B cell (primary cell): ENCODE measurements around the gene IFT88. TPM values are rescaled to one million over a fixed set of nuclear protein-coding genes. Genes with fewer than 3 reads are reported as not detected.

Source experiments
- ATAC-seq: fragments of 200-7000 bp; cut with Tn5 transposase; one replicate; pipeline ENCODE4 v1.10.0; 2021; ENCODE audit warnings: low read depth, mild to moderate bottlenecking, moderate number of reproducible peaks, moderate library complexity
- CTCF ChIA-PET: fragments of 350-600 bp; sonication (Branson Sonifier 250); formaldehyde crosslinking; loops from one replicate; lab custom pipeline; 2021; ENCODE audit warnings: antibody characterized with exemption, inconsistent platforms; lab: Charles Lee
- POLR2A ChIA-PET: fragments of 350-600 bp; sonication (Branson Sonifier 250); formaldehyde crosslinking; loops from one replicate; lab custom pipeline; 2021; ENCODE audit warnings: antibody characterized with exemption; lab: Charles Lee
- DNase-seq: peaks from one replicate; pipeline ENCODE4 v3.0.0; 2013
- H2AFZ ChIP-seq: 2 replicates; pipeline ENCODE4 v1.6.1; 2012; ENCODE audit warnings: mild to moderate bottlenecking, low read depth, low read length; ENCODE audit not compliant: insufficient read depth, poor library complexity, severe bottlenecking
- H3K27ac ChIP-seq, 2 donors: 1 replicate in 1 of 2; 2 replicates in 1 of 2; pipeline ENCODE4 v1.5.1; 2012 to 2013; ENCODE audit warnings: low read length in 2 of 2, mild to moderate bottlenecking in 2 of 2, moderate library complexity in 1 of 2
- H3K27me3 ChIP-seq, 4 experiments: fragments of 200-600 bp in 1 of 4; sonication (generic) in 1 of 4; replicated peaks in 1 of 4; 1 replicate in 2 of 4; 2 replicates in 2 of 4; pipeline versions ENCODE4 v1.6.1 to v1.7.0; 2013 to 2016; ENCODE audit warnings: low read length in 3 of 4, mild to moderate bottlenecking in 2 of 4, mixed read lengths in 1 of 4, moderate library complexity in 1 of 4; ENCODE audit not compliant: insufficient read depth in 4 of 4, control insufficient read depth in 3 of 4; ENCODE audit errors: control extremely low read depth in 1 of 4
- H3K36me3 ChIP-seq, 2 experiments: replicated peaks in 1 of 2; 1 replicate in 1 of 2; 2 replicates in 1 of 2; pipeline versions ENCODE4 v1.6.1 to v1.7.1; 2013; ENCODE audit warnings: low read length in 1 of 2; ENCODE audit not compliant: insufficient read depth in 2 of 2, control insufficient read depth in 1 of 2; ENCODE audit errors: control extremely low read depth in 1 of 2, extremely low read depth in 1 of 2
- H3K4me1 ChIP-seq, 2 donors: fragments of 200-600 bp in 1 of 2; sonication (generic) in 1 of 2; 1 replicate in 1 of 2; 2 replicates in 1 of 2; pipeline versions ENCODE4 v1.5.1 to v1.6.1; 2013 to 2017; ENCODE audit warnings: low read length in 2 of 2; ENCODE audit not compliant: control insufficient read depth in 2 of 2, insufficient read depth in 2 of 2
- H3K4me2 ChIP-seq: replicated peaks from 2 replicates; pipeline ENCODE3; 2012; ENCODE audit warnings: mild to moderate bottlenecking, low read depth, low read length; ENCODE audit not compliant: poor library complexity, severe bottlenecking
- H3K4me3 ChIP-seq, 5 experiments: fragments of 200-600 bp in 1 of 5; sonication (generic) in 1 of 5; 1 replicate in 3 of 5; 2 replicates in 2 of 5; pipeline versions ENCODE4 v1.5.1 to v1.7.0; 2011 to 2016; ENCODE audit warnings: low read length in 4 of 5, mild to moderate bottlenecking in 4 of 5, low read depth in 2 of 5, control low read depth in 1 of 5, moderate library complexity in 1 of 5; ENCODE audit not compliant: insufficient read depth in 1 of 5; ENCODE audit errors: control extremely low read depth in 1 of 5, extremely low read depth in 1 of 5
- H3K79me2 ChIP-seq: fragments of 200-600 bp; sonication (generic); one replicate; pipeline ENCODE4 v1.6.0; 2016; ENCODE audit warnings: low read length; ENCODE audit not compliant: control insufficient read depth, insufficient read depth
- H3K9ac ChIP-seq: fragments of 200-600 bp; sonication (generic); 2 replicates; pipeline ENCODE4 v1.6.1; 2017; ENCODE audit warnings: mild to moderate bottlenecking, low read length, moderate library complexity
- H3K9me3 ChIP-seq, 3 donors: one replicate each; pipeline versions ENCODE4 v1.6.1 to v1.7.1; 2013; ENCODE audit warnings: low read length in 2 of 3; ENCODE audit not compliant: control insufficient read depth in 2 of 3, insufficient read depth in 1 of 3; ENCODE audit errors: control extremely low read depth in 1 of 3
- H4K20me1 ChIP-seq: 2 replicates; pipeline ENCODE4 v1.6.0; 2012; ENCODE audit warnings: mild to moderate bottlenecking, low read length; ENCODE audit not compliant: insufficient read depth, control insufficient read depth, poor library complexity, severe bottlenecking
- H3K27ac Mint-ChIP-seq: one replicate; pipeline ENCODE4 v1.8.0; 2021; ENCODE audit warnings: mixed read lengths
- H3K27me3 Mint-ChIP-seq: one replicate; pipeline ENCODE4 v1.8.0; 2021; ENCODE audit warnings: mixed read lengths
- H3K4me1 Mint-ChIP-seq: one replicate; pipeline ENCODE4 v1.8.0; 2021; ENCODE audit warnings: mixed read lengths
- H3K4me3 Mint-ChIP-seq: one replicate; pipeline ENCODE4 v1.8.0; 2021; ENCODE audit warnings: mixed read lengths
- H3K9me3 Mint-ChIP-seq: one replicate; pipeline ENCODE4 v1.8.0; 2022; ENCODE audit warnings: mixed read lengths; ENCODE audit not compliant: insufficient read depth
- CTCF ChIP-seq: fragments of 200-600 bp; IDR thresholded peaks from one replicate; pipeline ENCODE4 v1.8.0; 2022; ENCODE audit warnings: antibody characterized with exemption, mild to moderate bottlenecking
- EZH2 ChIP-seq: IDR thresholded peaks from 2 replicates; pipeline ENCODE4 v1.6.1; 2012; ENCODE audit warnings: borderline replicate concordance, low read depth, mild to moderate bottlenecking, moderate library complexity, low read length; ENCODE audit not compliant: insufficient read depth, poor library complexity, severe bottlenecking
- WGBS: methylation state at CpG from one replicate; pipeline ENCODE4 v1.1.5; 2013; ENCODE audit warnings: missing lambda C conversion rate; ENCODE audit not compliant: insufficient coverage; 5-methylcytosine and 5-hydroxymethylcytosine counted together
- intact Hi-C: fragments of 100-400 bp; cut with micrococcal nuclease; formaldehyde crosslinking; loops from one replicate; pipeline ENCODE4 v1.10.0; 2022
- polyA plus RNA-seq: library from polyadenylated mRNA; depleted of rRNA; stranded (reverse); fragments of >200 nt; gene quantifications from 2 replicates; pipeline ENCODE4 v1.2.3, GENCODE V29; 2012
- total RNA-seq, 2 donors: library from RNA; stranded (reverse); fragments of 120-200 nt in 1 of 2; gene quantifications; 1 replicate in 1 of 2; 2 replicates in 1 of 2; pipeline versions ENCODE4 v1.2.3 to v1.2.4, GENCODE V29; 2013 to 2022

The IFT88 gene
- total and polyA plus RNA-seq, 2 donors (not counting 1 experiment from before 2014, with no cell fraction given) = 8.0 to 23.3 TPM

GRCh38 chr13:20700288-20700687 lies 133.3 kb downstream of the IFT88 start:
- ChIA-PET CTCF (no interaction called here), POLR2A (no interaction called here)
- H2AFZ ChIP-seq = no peak overlapping the region
- peaks cover 0 to 34% (median 25%) of the 10 kb centered on the region in 4 experiments for H3K27me3 ChIP-seq
- no peak overlapping the region for H3K4me3 ChIP-seq
- no peaks in the 10 kb centered on the region for H3K36me3 ChIP-seq
- Mint-ChIP-seq H3K27ac (no peak overlapping the region), H3K9me3 (no peaks in the 10 kb centered on the region), H3K27me3 (peaks cover 35% of the 10 kb centered on the region), H3K4me3 (no peak overlapping the region), H3K4me1 (peaks cover 12% of the 10 kb centered on the region)
- TF ChIP-seq EZH2 (no peak), CTCF (no peak)
- no peaks in the 10 kb centered on the region for H3K79me2 ChIP-seq
- ATAC-seq (no peak), DNase-seq (no peak)
- H3K9me3 ChIP-seq = no peaks in the 10 kb centered on the region
- H4K20me1 ChIP-seq = no peaks in the 10 kb centered on the region
- intact Hi-C loops = loop anchor here (5.0 to 10.0 kb wide), 2 partner anchors 202 to 905 kb away; partner anchors contain the start of genes MICU2 and XPO4
- no peak overlapping the region for H3K4me2 ChIP-seq
- peaks cover 11 to 12% of the 10 kb centered on the region in 2 donors for H3K4me1 ChIP-seq
- H3K27ac ChIP-seq = no peak overlapping the region
- no peak overlapping the region for H3K9ac ChIP-seq
- WGBS = 92% methylated on average over 6 of the region's 6 CpGs

GRCh38 chr13:20701461-20701860 lies 134.5 kb downstream of the IFT88 start:
- H3K4me1 Mint-ChIP-seq = peaks cover 12% of the 10 kb centered on the region
- no peak overlapping the region for H3K9ac ChIP-seq
- no peak overlapping the region for H3K4me3 Mint-ChIP-seq
- DNase-seq = no peak
- no peak overlapping the region for H3K4me3 ChIP-seq
- H3K27me3 Mint-ChIP-seq = peaks cover 29% of the 10 kb centered on the region
- no peak overlapping the region for H2AFZ ChIP-seq
- no peaks in the 10 kb centered on the region for H3K36me3 ChIP-seq
- H4K20me1 ChIP-seq = no peaks in the 10 kb centered on the region
- intact Hi-C loops = loop anchor here (5.0 to 10.0 kb wide), 2 partner anchors 201 to 903 kb away; partner anchors contain the start of genes MICU2 and XPO4
- TF ChIP-seq EZH2 (no peak), CTCF (no peak)
- ChIA-PET CTCF (interaction anchor here (1.2 to 1.6 kb wide), 2 partner anchors 10 to 14 kb away, joined by 3 to 4 read pairs; no protein-coding TSS in a partner anchor), POLR2A (no interaction called here)
- peaks cover 11 to 12% of the 10 kb centered on the region in 2 donors for H3K4me1 ChIP-seq
- peaks cover 0 to 31% (median 24%) of the 10 kb centered on the region in 4 experiments for H3K27me3 ChIP-seq
- H3K27ac ChIP-seq = no peak overlapping the region
- H3K4me2 ChIP-seq = no peak overlapping the region
- H3K9me3 Mint-ChIP-seq = no peaks in the 10 kb centered on the region
- H3K79me2 ChIP-seq = no peaks in the 10 kb centered on the region
- no peaks in the 10 kb centered on the region for H3K9me3 ChIP-seq
- WGBS = 94% methylated on average over 2 of the region's 3 CpGs
- H3K27ac Mint-ChIP-seq = no peak overlapping the region
- no peak for ATAC-seq
